Endothelial cell of umbilical vein (primary cell): ENCODE results near the gene TRDMT1. TPM values are rescaled to one million over a fixed set of nuclear protein-coding genes. Genes with fewer than 3 reads are reported as not detected.

Experiments
- BruUV-seq: library from RNA; stranded (reverse); fragments of 400-500 nt; replicated peaks from 2 replicates; lab custom pipeline; 2021; lab: Mats Ljungman, UMichigan
- CTCF ChIA-PET: fragments of 300-600, 350-600 bp; sonication (Branson Sonifier 250); formaldehyde crosslinking; loops from one replicate; lab custom pipeline; 2021; ENCODE audit warnings: antibody characterized with exemption, inconsistent platforms; lab: Charles Lee
- POLR2A ChIA-PET: fragments of 300-600, 350-600 bp; sonication (Branson Sonifier 250); formaldehyde crosslinking; loops from one replicate; lab custom pipeline; 2021; ENCODE audit warnings: antibody characterized with exemption, inconsistent platforms; lab: Charles Lee
- DNase-seq: peaks from one replicate; pipeline ENCODE4 v3.0.0-alpha.2; 2011; ENCODE audit warnings: low read depth, low spot score
- FAIRE-seq: peaks from 2 replicates; lab custom pipeline; 2011; peaks lifted over from hg19 to GRCh38; lab: Jason Lieb, UNC
- H2AFZ ChIP-seq: 2 replicates; pipeline ENCODE4 v1.6.0; 2012; ENCODE audit warnings: low read depth, low read length, control low read depth, inconsistent platforms
- H3K27ac ChIP-seq: 2 replicates; pipeline ENCODE4 v1.5.1; 2011; ENCODE audit warnings: low read depth, mild to moderate bottlenecking, control low read depth, low read length, moderate library complexity; ENCODE audit not compliant: insufficient read depth
- H3K27me3 ChIP-seq, 2 experiments: 2 replicates each; pipeline versions ENCODE4 v1.6.0 to v1.6.1; 2011; ENCODE audit warnings: low read length in 2 of 2, mixed read lengths in 1 of 2; ENCODE audit not compliant: control insufficient read depth in 2 of 2, insufficient read depth in 2 of 2
- H3K36me3 ChIP-seq, 2 experiments: 2 replicates in 1 of 2; 3 replicates in 1 of 2; pipeline ENCODE4 v1.5.1; 2011; ENCODE audit warnings: low read length in 2 of 2, mild to moderate bottlenecking in 1 of 2, moderate library complexity in 1 of 2; ENCODE audit not compliant: control insufficient read depth in 2 of 2, insufficient read depth in 2 of 2; ENCODE audit errors: extremely low read depth in 1 of 2
- H3K4me1 ChIP-seq: 3 replicates; pipeline ENCODE4 v1.5.1; 2011; ENCODE audit warnings: mild to moderate bottlenecking, low read length; ENCODE audit not compliant: control insufficient read depth, insufficient read depth; ENCODE audit errors: extremely low read depth
- H3K4me2 ChIP-seq: 2 replicates; pipeline ENCODE4 v1.6.1; 2011; ENCODE audit warnings: low read length, control low read depth, mixed read lengths; ENCODE audit not compliant: insufficient read depth
- H3K4me3 ChIP-seq, 3 experiments: fragments of 200-600 bp in 1 of 3; sonication (generic), shearing (Covaris generic) in 1 of 3; replicated peaks in 1 of 3; 2 replicates each; pipeline ENCODE4 v1.5.1; 2011 to 2016; ENCODE audit warnings: control low read depth in 3 of 3, low read length in 3 of 3, mild to moderate bottlenecking in 2 of 3, inconsistent platforms in 1 of 3, low read depth in 1 of 3, moderate library complexity in 1 of 3; ENCODE audit not compliant: insufficient read depth in 1 of 3
- H3K79me2 ChIP-seq: 2 replicates; pipeline ENCODE4 v1.6.0; 2012; ENCODE audit warnings: low read length, inconsistent platforms; ENCODE audit not compliant: control insufficient read depth, insufficient read depth
- H3K9ac ChIP-seq: replicated peaks from 2 replicates; pipeline ENCODE3; 2011; ENCODE audit warnings: low read length, control low read depth; ENCODE audit not compliant: insufficient read depth; ENCODE audit errors: extremely low read depth
- H3K9me1 ChIP-seq: replicated peaks from 3 replicates; pipeline ENCODE4 v1.6.0; 2011; ENCODE audit warnings: mild to moderate bottlenecking, low read length; ENCODE audit not compliant: control insufficient read depth, insufficient read depth; ENCODE audit errors: extremely low read depth
- H3K9me3 ChIP-seq: replicated peaks from 2 replicates; pipeline ENCODE4 v1.5.1; 2012; ENCODE audit warnings: low read length, inconsistent platforms; ENCODE audit not compliant: control insufficient read depth, insufficient read depth
- H4K20me1 ChIP-seq: replicated peaks from 2 replicates; pipeline ENCODE3; 2011; ENCODE audit warnings: mild to moderate bottlenecking, low read length; ENCODE audit not compliant: control insufficient read depth, insufficient read depth; ENCODE audit errors: extremely low read depth
- EZH2 ChIP-seq: IDR thresholded peaks from 2 replicates; pipeline ENCODE4 v1.6.1; 2012; ENCODE audit warnings: borderline replicate concordance, low read depth, mild to moderate bottlenecking, moderate library complexity, low read length, inconsistent platforms; ENCODE audit not compliant: severe bottlenecking
- FOS ChIP-seq: IDR thresholded peaks from 2 replicates; pipeline ENCODE4 v1.6.1; 2011; ENCODE audit warnings: mild to moderate bottlenecking, low read length, moderate library complexity, borderline replicate concordance; ENCODE audit not compliant: insufficient read depth
- JUN ChIP-seq: IDR thresholded peaks from 2 replicates; pipeline ENCODE4 v1.6.1; 2011; ENCODE audit warnings: borderline replicate concordance, low read depth; ENCODE audit not compliant: insufficient read length, insufficient read depth
- MAX ChIP-seq: IDR thresholded peaks from 2 replicates; pipeline ENCODE4 v1.6.1; 2011; ENCODE audit not compliant: insufficient read depth, insufficient read length
- POLR2AphosphoS5 ChIP-seq: IDR thresholded peaks from 2 replicates; pipeline ENCODE4 v1.6.1; 2012; ENCODE audit warnings: low read depth, mild to moderate bottlenecking, control low read depth, low read length, moderate library complexity; ENCODE audit not compliant: insufficient read depth
- dilution Hi-C: fragments of 300-500 bp; cut with MboI; formaldehyde crosslinking; loops from one replicate; pipeline ENCODE4 v1.15.0; 2019; ENCODE audit warnings: low sequenced_read_pairs; ENCODE audit not compliant: extremely low pct_ligation_motif_present
- intact Hi-C: fragments of 100-400 bp; cut with micrococcal nuclease; formaldehyde crosslinking; loops from one replicate; pipeline ENCODE4 v1.10.0; 2022
- polyA plus RNA-seq, 4 experiments: library from polyadenylated mRNA; depleted of rRNA in 3 of 4; stranded (reverse) in 3 of 4; unstranded in 1 of 4; fragments of >200 nt; gene quantifications; 2 replicates each; pipeline versions ENCODE4 v1.2.1 to v1.2.3, GENCODE V29; 2011 to 2012; ENCODE audit warnings: missing spikeins in 1 of 4
- total RNA-seq: library from RNA; stranded (reverse); gene quantifications from 2 replicates; pipeline ENCODE4 v1.2.3, GENCODE V29; 2021

TRDMT1 gene
- total and polyA plus RNA-seq, 2 donors (not counting 3 experiments of a cell fraction or from before 2014, with no cell fraction given) = 10.0 to 12.3 TPM

GRCh38 chr10:17123961-17124360 lies 77.5 kb downstream of the TRDMT1 start:
- H2AFZ ChIP-seq = no peak overlapping the region
- dilution Hi-C loops (no loop called here), intact Hi-C loops (no loop called here)
- H3K27ac ChIP-seq = no peak overlapping the region
- DNase-seq (no peak), FAIRE-seq (no peak)
- H3K9me3 ChIP-seq = no peaks in the 10 kb centered on the region
- no peaks in the 10 kb centered on the region for H3K27me3 ChIP-seq
- ChIA-PET CTCF (no interaction called here), POLR2A (no interaction called here)
- no peaks in the 10 kb centered on the region for H3K36me3 ChIP-seq
- no peaks in the 10 kb centered on the region for H3K4me1 ChIP-seq
- no peaks in the 10 kb centered on the region for H4K20me1 ChIP-seq
- H3K4me2 ChIP-seq = no peak overlapping the region
- no TSS peak for BruUV-seq
- no peak overlapping the region for H3K4me3 ChIP-seq
- no peak overlapping the region for H3K9ac ChIP-seq
- H3K79me2 ChIP-seq = no peaks in the 10 kb centered on the region
- no peaks in the 10 kb centered on the region for H3K9me1 ChIP-seq
- TF ChIP-seq JUN (no peak), EZH2 (no peak), FOS (no peak), POLR2AphosphoS5 (no peak), MAX (no peak)

DNA sequence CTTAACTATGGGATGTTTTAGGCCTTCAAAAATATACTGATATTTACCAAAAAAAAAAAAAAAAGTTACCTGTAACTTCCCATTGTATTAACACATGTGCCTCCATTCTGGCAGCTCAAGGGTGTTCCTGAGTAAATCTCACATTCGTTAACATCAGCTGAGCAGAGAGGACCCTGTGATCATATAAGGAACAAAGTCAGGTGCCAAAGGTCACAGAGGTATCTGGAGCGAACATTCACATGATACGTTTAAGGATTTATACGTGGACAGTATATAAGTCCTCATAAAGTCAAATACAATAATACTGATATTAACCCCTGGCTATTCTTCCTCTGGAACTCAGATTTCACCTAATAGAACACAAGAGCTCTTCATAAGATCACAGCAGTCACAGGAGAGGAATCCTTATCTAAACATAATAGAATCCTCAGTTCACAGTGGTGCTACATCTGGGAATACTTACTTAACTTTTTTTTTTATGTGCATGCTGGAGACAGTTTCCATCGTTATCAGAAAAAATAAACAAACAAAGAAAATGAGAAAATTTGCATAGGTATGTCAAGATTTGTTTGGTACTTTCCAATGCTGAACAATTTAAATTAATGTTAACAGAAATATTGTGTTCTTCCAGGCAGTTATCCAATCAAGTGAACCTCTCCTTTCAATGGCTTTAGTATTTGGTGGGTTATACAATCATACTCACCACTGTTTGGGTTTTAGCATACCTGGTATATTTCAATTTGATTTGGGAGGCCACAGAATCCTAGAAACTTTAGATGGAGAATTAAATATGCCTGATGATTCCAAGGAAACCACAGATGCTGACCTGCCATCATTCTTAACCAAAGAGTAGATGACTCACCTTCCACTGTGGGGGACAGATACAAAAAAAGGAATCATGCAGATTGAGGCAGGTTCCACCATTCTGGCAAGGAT lies 78.5 kb downstream of the TRDMT1 start:
- intact Hi-C loops (no loop called here), dilution Hi-C loops (no loop called here)
- no peak for FAIRE-seq
- H3K4me1 ChIP-seq = no peaks in the 10 kb centered on the region
- ChIA-PET POLR2A (no interaction called here), CTCF (interaction anchor here (0.8 to 1.8 kb wide), 4 partner anchors 9 to 106 kb away, joined by 3 to 4 read pairs (median 3); no protein-coding TSS in a partner anchor)
- no peak overlapping the region for H3K4me3 ChIP-seq
- H4K20me1 ChIP-seq = no peaks in the 10 kb centered on the region
- H3K9ac ChIP-seq = no peak overlapping the region
- no peaks in the 10 kb centered on the region for H3K27me3 ChIP-seq
- no peak overlapping the region for H3K27ac ChIP-seq
- H3K36me3 ChIP-seq = no peaks in the 10 kb centered on the region
- TF ChIP-seq JUN (peak; percentile 27), FOS (peak; percentile 65), POLR2AphosphoS5 (no peak)
- BruUV-seq = no TSS peak
- H3K9me3 ChIP-seq = no peaks in the 10 kb centered on the region
- no peak for DNase-seq
- H3K9me1 ChIP-seq = no peaks in the 10 kb centered on the region
- no peaks in the 10 kb centered on the region for H3K79me2 ChIP-seq
- no peak overlapping the region for H3K4me2 ChIP-seq
- H2AFZ ChIP-seq = no peak overlapping the region
